KBM-7 (cell line): ENCODE measurements around the gene LHFPL3.

Experiments used
- DNase-seq: peaks from one replicate; pipeline ENCODE4 v3.0.0-alpha.2; 2015
- in situ Hi-C: fragments of 300-500 bp; cut with MboI; formaldehyde crosslinking; loops from 2 replicates; pipeline ENCODE4 v1.14.3; 2020; ENCODE audit warnings: low sequenced_read_pairs, low pct_unique_long_range_greater_than_20kb, mixed read lengths

Gene LHFPL3

GRCh38 chr7:104453190-104453589, 124.8 kb downstream of the LHFPL3 start:
- no peak for DNase-seq
- in situ Hi-C loops, result no loop called here

- in situ Hi-C loops, result no loop called here
Measured at GRCh38 chr7:104458875-104459274, 130.5 kb downstream of the LHFPL3 start.

GRCh38 chr7:104469166-104469820, 140.9 kb downstream of the LHFPL3 start:
- no peak for DNase-seq
- in situ Hi-C loops, result no loop called here

More at GRCh38 chr7:104458875-104459274, 130.5 kb downstream of the LHFPL3 start:
- no peak for DNase-seq

- in situ Hi-C loops, result no loop called here
- no peak for DNase-seq
Measured at GRCh38 chr7:104480529-104480928, 152.1 kb downstream of the LHFPL3 start.

GRCh38 chr7:104482362-104483037, 154.1 kb downstream of the LHFPL3 start:
- DNase-seq, result no peak
- in situ Hi-C loops, result no loop called here

GRCh38 chr7:104486931-104487330, 158.5 kb downstream of the LHFPL3 start:
- DNase-seq, result no peak
- in situ Hi-C loops, result no loop called here

DNA sequence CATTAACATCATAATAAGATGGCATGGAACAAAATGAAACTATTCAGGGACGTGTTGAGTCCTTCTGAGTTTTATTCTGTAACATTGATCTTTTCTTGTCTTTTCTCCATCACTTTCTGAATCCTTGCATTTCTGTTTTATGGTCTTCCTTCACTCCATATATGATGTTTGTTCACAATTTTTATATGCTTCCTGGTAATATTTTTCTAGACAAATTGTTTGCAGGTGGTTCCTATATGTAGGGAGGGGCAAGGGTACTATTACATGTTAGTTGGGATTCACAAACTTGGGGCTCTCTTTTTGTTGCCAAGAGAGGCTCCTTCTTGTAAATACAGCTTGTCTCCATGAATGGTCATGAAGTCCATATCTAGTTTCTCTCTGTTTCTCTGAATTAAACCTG, 159.2 kb downstream of the LHFPL3 start:
- in situ Hi-C loops, result no loop called here
- DNase-seq, result no peak

DNA sequence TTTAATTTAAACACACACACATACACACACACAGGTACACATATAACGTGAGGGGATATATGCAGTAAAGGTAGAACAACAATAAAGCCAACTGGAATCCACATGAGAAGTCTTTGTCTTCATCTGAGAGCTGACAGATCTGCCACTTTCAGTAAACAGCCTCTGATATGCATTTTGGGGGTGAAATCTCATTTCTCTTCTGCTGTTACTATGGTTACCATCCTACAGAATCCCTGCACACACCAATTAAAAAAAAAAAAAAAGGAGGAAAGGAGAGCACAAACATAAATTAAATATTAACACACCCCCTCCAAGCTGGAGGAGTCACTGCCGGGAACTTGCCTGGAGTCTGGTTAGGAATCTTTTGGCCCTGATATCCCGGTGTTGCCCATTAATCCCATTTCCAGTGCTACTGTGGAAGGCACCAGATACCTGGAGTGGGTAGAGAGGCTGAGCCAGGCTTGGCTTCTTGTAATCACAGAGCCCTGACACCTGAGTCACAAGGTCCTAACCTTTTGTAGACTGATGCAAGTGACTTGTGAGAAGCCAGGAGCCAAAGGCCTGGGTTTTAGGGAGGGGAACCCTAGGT, 169.1 kb downstream of the LHFPL3 start:
- in situ Hi-C loops, result no loop called here
- no peak for DNase-seq

- no peak for DNase-seq
- in situ Hi-C loops, result no loop called here
Measured at GRCh38 chr7:104499975-104500374, 171.6 kb downstream of the LHFPL3 start.

GRCh38 chr7:104509874-104510273, 181.5 kb downstream of the LHFPL3 start:
- no peak for DNase-seq

GRCh38 chr7:104524853-104525252, 196.4 kb downstream of the LHFPL3 start:
- in situ Hi-C loops, result no loop called here

More at GRCh38 chr7:104509874-104510273, 181.5 kb downstream of the LHFPL3 start:
- in situ Hi-C loops, result no loop called here

GRCh38 chr7:104528142-104528541, 199.7 kb downstream of the LHFPL3 start:
- in situ Hi-C loops, result no loop called here
- DNase-seq, result no peak

More at GRCh38 chr7:104524853-104525252, 196.4 kb downstream of the LHFPL3 start:
- no peak for DNase-seq

- in situ Hi-C loops, result no loop called here
- DNase-seq, result no peak
Measured at GRCh38 chr7:104529567-104529966, 201.2 kb downstream of the LHFPL3 start.

DNA sequence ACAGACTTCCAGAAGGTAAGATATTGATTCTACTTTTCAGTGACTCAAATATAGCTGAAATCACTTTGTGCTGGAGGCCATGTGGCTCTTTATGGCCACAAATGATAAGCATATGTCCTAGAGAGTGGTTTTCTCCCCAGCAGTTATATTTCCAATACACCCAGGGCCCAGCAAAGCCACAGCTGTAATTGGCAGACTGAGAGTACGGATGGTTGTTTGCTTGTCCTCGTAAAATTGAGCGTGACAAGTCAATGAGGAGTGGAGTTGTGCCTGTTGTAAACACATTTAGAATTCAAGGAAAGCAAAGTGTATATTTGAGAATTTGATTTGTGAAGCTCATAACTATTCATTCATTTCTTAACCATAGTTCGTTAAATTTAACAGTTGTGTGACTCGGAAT, 201.8 kb downstream of the LHFPL3 start:
- in situ Hi-C loops, result no loop called here
- no peak for DNase-seq

DNA sequence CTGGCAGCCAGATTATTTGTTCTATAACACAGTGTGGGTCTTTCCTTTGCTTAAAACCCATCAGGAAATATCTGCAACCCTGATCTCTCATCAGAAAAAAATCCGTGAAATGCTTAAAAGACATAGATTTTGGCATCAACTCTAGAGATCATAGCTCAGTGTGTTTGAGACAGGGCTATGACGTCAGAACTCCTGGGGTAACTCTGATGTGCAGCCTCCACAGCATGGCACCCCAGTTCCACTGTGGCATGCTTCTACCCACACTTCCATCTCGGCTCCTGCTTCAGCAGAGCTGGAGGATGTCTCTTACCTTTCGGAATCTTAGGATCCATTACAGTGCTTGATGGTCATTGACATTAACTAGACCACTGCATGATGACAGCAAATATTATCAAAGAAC, 205.7 kb downstream of the LHFPL3 start:
- no peak for DNase-seq
- in situ Hi-C loops, result no loop called here

GRCh38 chr7:104535841-104536240, 207.4 kb downstream of the LHFPL3 start:
- in situ Hi-C loops, result no loop called here
- DNase-seq, result no peak

GRCh38 chr7:104536956-104537355, 208.6 kb downstream of the LHFPL3 start:
- in situ Hi-C loops, result no loop called here
- DNase-seq, result no peak

- in situ Hi-C loops, result no loop called here
- no peak for DNase-seq
Measured at GRCh38 chr7:104538152-104538551, 209.7 kb downstream of the LHFPL3 start.

DNA sequence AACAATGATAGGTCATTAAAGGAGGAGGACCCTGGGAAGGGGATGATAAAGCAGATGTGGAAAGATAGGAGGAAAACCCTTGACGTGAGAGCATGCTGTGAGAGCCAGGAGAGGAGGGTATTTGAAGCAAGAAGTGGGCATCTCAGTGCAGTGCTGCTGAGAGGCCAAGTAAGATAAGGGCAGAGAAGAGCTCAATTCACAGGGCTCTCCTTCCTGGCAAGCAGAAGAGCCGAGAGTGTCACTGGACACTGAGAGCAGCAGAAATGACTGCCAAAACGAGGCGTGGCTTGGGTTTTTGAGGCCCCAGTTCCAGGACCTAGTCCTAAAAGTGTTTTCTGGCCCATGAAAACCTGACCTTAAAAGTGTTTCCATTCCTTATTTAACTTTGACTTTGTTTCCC, 213.5 kb downstream of the LHFPL3 start:
- DNase-seq, result no peak
- in situ Hi-C loops, result no loop called here

DNA sequence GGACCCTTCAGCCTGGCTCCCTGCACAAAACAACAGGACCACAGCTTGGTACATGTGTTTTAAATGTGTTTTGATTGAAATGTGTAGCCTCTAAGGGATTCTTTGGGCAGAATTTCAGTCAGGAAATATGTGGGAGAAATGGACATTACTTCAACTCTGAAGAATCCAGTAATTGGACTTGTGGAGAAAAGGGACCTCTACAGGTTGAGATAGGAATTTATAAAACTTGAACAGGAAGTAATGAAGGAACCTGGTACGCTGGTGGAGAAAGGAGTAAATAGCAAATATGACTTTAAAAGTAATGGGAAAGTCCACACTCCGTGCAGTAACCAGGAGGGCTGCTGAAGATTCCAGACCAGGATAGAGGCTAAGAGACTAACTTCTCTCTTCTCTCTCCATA, 220.5 kb downstream of the LHFPL3 start:
- in situ Hi-C loops, result no loop called here
- DNase-seq, result peak; percentile 23
